ENCODE data around the gene OR1E1.
"Not testable (repeated sequence)": the region's sequence is repeated elsewhere in the genome, so short reads cannot be mapped to it uniquely, and the experiment has no call there.

The OR1E1 gene, protein sequence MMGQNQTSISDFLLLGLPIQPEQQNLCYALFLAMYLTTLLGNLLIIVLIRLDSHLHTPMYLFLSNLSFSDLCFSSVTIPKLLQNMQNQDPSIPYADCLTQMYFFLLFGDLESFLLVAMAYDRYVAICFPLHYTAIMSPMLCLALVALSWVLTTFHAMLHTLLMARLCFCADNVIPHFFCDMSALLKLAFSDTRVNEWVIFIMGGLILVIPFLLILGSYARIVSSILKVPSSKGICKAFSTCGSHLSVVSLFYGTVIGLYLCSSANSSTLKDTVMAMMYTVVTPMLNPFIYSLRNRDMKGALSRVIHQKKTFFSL

DNA sequence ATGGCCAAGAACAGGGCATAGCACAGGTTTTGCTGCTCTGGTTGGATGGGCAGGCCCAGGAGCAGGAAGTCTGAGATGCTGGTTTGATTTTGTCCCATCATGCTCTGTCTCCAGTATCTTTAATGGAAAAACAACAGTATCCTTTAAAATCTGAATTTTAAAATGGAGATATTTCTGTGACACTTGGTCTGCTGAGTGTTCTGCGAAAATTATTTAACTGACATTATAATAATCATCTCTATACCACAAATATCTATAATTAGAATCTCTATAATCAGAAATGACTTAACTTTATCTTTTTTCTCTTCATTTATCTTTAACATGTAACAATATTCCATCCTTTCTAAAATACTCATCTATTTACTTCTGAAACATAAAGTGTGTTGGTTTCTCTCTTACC, at the start of gene OR1E1:
Gene OR1E1 (minus strand): TSS at position 101 of the 400 bp plus-strand sequence. CDS start 0 bp downstream, at position 101.
- in situ Hi-C loops (cut with HindIII; ENCODE audit: low sequenced_read_pairs), result no loop called here

GRCh38 chr17:3447625-3448024, 49.4 kb upstream of the OR1E1 start:
- in situ Hi-C loops (cut with HindIII; ENCODE audit: low sequenced_read_pairs), result no loop called here

DNA sequence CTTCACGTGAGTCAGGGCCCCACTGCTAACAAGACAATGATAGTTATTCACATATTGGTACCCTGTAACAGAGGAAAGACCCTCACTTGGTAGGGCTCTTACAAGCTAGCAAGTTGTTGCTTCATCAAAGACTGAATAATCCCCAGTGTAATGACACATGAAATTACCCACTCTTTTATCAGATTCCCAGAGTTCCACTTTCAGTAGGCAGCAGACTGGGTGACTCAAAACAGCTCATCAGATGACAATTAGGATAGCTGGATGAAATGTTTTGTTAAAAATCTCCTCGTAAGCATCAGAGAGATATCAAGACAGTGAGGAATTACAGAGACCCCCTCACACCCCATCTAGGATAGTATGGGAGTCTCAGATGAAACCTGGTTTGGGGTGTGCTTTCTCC, 42.2 kb upstream of the OR1E1 start:
- in situ Hi-C loops (cut with HindIII; ENCODE audit: low sequenced_read_pairs), result no loop called here

- in situ Hi-C loops (cut with HindIII; ENCODE audit: low sequenced_read_pairs), result no loop called here
These were observed 40.2 kb upstream of the OR1E1 start for GRCh38 chr17:3438368-3438767.

GRCh38 chr17:3433741-3434140, 35.5 kb upstream of the OR1E1 start, which contains the start of gene OR1E2:
Gene OR1E2 (minus strand): TSS chr17:3433841. CDS start chr17:3433841, 0 bp downstream.
- in situ Hi-C loops (cut with HindIII; ENCODE audit: low sequenced_read_pairs), result no loop called here

- in situ Hi-C loops (cut with HindIII; ENCODE audit: low sequenced_read_pairs), result not testable (repeated sequence)
These were observed 35.0 kb upstream of the OR1E1 start for GRCh38 chr17:3433215-3433614.

GRCh38 chr17:3418222-3418621, 20.0 kb upstream of the OR1E1 start:
- in situ Hi-C loops (cut with HindIII; ENCODE audit: low sequenced_read_pairs), result no loop called here

- in situ Hi-C loops (cut with HindIII; ENCODE audit: low sequenced_read_pairs), result no loop called here
These were observed 17.4 kb upstream of the OR1E1 start for GRCh38 chr17:3415610-3416009.

GRCh38 chr17:3412216-3412615, 14.0 kb upstream of the OR1E1 start:
- in situ Hi-C loops (cut with HindIII; ENCODE audit: low sequenced_read_pairs), result not testable (repeated sequence)

- in situ Hi-C loops (cut with HindIII; ENCODE audit: low sequenced_read_pairs), result no loop called here
These were observed 12.9 kb upstream of the OR1E1 start, which contains the start of gene OR3A3 for GRCh38 chr17:3411070-3411469. Gene OR3A3 (plus strand): TSS chr17:3411370.

- in situ Hi-C loops (cut with HindIII; ENCODE audit: low sequenced_read_pairs), result not testable (repeated sequence)
These were observed 5.6 kb upstream of the OR1E1 start for GRCh38 chr17:3403856-3404255.

- in situ Hi-C loops (cut with HindIII; ENCODE audit: low sequenced_read_pairs), result no loop called here
These were observed 3.6 kb upstream of the OR1E1 start for GRCh38 chr17:3401786-3402185.

- in situ Hi-C loops (cut with HindIII; ENCODE audit: low sequenced_read_pairs), result no loop called here
These were observed 1.8 kb upstream of the OR1E1 start for GRCh38 chr17:3400055-3400454.

GRCh38 chr17:3397801-3398200, 409 bp downstream of the OR1E1 start:
- in situ Hi-C loops (cut with HindIII; ENCODE audit: low sequenced_read_pairs), result not testable (repeated sequence)

DNA sequence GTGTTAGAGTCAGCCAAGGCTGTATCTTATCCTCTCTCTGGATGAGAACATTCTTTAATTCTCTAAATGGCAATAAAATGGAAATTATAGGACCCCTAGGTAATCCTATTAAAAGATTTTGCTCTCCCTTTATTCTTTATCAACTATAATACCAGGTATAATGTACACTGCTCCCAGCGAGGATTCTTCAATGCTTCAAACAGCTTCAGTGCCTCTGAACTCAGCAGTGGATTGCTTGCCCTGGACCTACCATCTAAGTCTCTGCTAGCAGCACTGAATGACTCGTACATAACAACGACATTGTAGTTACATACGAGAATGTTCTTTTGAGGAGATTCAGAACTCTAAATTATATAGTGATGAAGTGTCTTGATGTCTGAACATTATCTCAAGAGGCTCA, 8.4 kb downstream of the OR1E1 start:
- in situ Hi-C loops (cut with HindIII; ENCODE audit: low sequenced_read_pairs), result no loop called here

DNA sequence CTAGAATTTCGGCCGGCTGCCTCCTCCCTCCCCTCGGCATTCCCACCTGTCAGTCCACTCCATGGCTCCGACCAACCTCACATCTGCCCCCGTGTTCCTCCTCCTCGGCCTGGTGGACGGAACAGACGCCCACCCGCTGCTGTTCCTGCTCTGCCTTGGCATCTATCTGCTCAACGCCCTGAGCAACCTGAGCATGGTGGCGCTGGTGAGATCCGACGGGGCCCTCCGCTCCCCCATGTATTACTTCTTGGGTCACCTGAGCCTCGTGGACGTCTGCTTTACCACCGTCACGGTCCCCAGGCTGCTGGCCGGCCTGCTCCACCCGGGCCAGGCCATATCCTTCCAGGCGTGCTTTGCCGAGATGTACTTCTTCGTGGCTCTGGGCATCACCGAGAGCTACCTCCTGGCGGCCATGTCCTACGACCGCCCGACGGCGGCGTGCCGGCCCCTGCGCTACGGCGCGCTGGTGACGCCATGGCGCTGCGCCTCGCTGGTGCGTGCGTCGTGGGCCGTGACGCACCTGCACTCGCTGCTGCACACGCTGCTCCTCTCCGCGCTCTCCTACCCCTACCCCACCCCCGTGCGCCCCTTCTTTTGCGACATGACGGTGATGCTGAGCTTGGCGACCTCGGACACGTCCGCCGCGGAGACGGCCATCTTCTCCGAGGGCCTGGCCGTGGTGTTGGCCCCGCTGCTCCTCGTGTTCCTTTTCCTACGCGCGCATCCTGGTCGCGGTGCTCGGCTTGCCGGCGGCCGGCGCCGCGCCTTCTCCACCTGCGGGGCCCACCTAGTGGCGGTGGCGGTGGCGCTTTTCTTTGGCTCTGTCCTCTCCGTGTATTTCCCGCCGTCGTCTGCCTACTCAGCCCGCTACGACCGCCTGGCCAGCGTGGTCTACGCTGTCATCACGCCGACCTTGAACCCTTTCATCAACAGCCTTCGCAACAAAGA, 12.1 kb downstream of the OR1E1 start, which contains the start of gene OR3A2:
Gene OR3A2 (minus strand): TSS at position 440 of the 948 bp plus-strand sequence.
- in situ Hi-C loops (cut with HindIII; ENCODE audit: low sequenced_read_pairs), result no loop called here

DNA sequence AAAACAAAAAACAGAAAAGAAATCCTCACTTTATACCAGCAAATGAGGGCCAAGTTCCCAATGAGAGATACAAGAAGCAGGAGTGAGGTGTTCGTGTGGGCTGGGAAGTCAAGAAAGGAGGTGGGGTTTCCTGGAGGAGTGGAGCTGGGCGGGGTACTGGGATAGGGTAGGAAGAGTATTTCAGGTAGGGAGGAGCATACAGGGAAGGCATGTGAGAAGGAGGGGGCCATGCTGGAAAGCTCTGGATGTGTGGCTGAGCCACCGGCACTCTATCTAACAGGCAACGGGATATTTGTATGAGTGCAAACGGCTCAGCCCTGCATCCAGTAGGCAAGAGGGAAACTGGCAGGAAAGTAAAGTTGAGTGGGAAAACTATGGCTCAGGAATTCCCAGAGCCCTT, 16.3 kb downstream of the OR1E1 start:
- in situ Hi-C loops (cut with HindIII; ENCODE audit: low sequenced_read_pairs), result no loop called here

GRCh38 chr17:3378321-3378720, 19.9 kb downstream of the OR1E1 start:
- in situ Hi-C loops (cut with HindIII; ENCODE audit: low sequenced_read_pairs), result no loop called here

GRCh38 chr17:3371167-3371566, 27.0 kb downstream of the OR1E1 start:
- in situ Hi-C loops (cut with HindIII; ENCODE audit: low sequenced_read_pairs), result not testable (repeated sequence)
